ENCODE results near the gene CLCNKA. TPM values are rescaled to one million over a fixed set of nuclear protein-coding genes. Genes with fewer than 3 reads are reported as not detected.

CLCNKA gene
- total and polyA plus RNA-seq, 2 experiments from 2014 or later = 12.8 to 16.3 TPM

GRCh38 chr1:16013220-16013907 is 8.5 kb upstream of the CLCNKA start:
- no peak for TF ChIP-seq CTCF (IDR thresholded peaks at IDR 0.05; ENCODE audit: low read depth, low read length)
- H3K4me3 ChIP-seq = peak overlapping the region; percentile 33
- peak; percentile 79 to 90 for DNase-seq (ENCODE audit: low read depth in 1 of 2, low spot score in 1 of 2)
- peaks cover 51% of the 10 kb centered on the region for H3K4me1 ChIP-seq (ENCODE audit: low read depth)
- H3K9me3 ChIP-seq (ENCODE audit: low read depth) = no peaks in the 10 kb centered on the region
- no peaks in the 10 kb centered on the region for H3K27me3 ChIP-seq
- no peaks in the 10 kb centered on the region for H3K36me3 ChIP-seq
- peak overlapping the region; percentile 100 for H3K27ac ChIP-seq

- no peak for TF ChIP-seq CTCF (IDR thresholded peaks at IDR 0.05; ENCODE audit: low read depth, low read length)
- H3K27me3 ChIP-seq = no peaks in the 10 kb centered on the region
- no peaks in the 10 kb centered on the region for H3K36me3 ChIP-seq
- peak overlapping the region; percentile 100 for H3K27ac ChIP-seq
- no peak for DNase-seq (ENCODE audit: low read depth in 1 of 2, low spot score in 1 of 2)
- H3K9me3 ChIP-seq (ENCODE audit: low read depth) = no peaks in the 10 kb centered on the region
- peaks cover 56% of the 10 kb centered on the region for H3K4me1 ChIP-seq (ENCODE audit: low read depth)
- H3K4me3 ChIP-seq = peak overlapping the region; percentile 33
These were observed 8.0 kb upstream of the CLCNKA start for GRCh38 chr1:16013908-16014258.

GRCh38 chr1:16014509-16015482 is 7.0 kb upstream of the CLCNKA start:
- no peak for TF ChIP-seq CTCF (IDR thresholded peaks at IDR 0.05; ENCODE audit: low read depth, low read length)
- peak overlapping the region; percentile 100 for H3K27ac ChIP-seq
- H3K4me1 ChIP-seq (ENCODE audit: low read depth) = peaks cover 65% of the 10 kb centered on the region
- H3K27me3 ChIP-seq = no peaks in the 10 kb centered on the region
- no peak overlapping the region for H3K4me3 ChIP-seq
- no peaks in the 10 kb centered on the region for H3K36me3 ChIP-seq
- peak in 1 of 2 donors; percentile 48 for DNase-seq (ENCODE audit: low read depth in 1 of 2, low spot score in 1 of 2)
- H3K9me3 ChIP-seq (ENCODE audit: low read depth) = no peaks in the 10 kb centered on the region

GRCh38 chr1:16015491-16015890 is 6.3 kb upstream of the CLCNKA start:
- H3K27me3 ChIP-seq = no peaks in the 10 kb centered on the region
- peak overlapping the region; percentile 100 for H3K27ac ChIP-seq
- TF ChIP-seq CTCF (IDR thresholded peaks at IDR 0.05; ENCODE audit: low read depth, low read length) = no peak
- peak overlapping the region; percentile 42 for H3K4me3 ChIP-seq
- no peaks in the 10 kb centered on the region for H3K9me3 ChIP-seq (ENCODE audit: low read depth)
- no peak for DNase-seq (ENCODE audit: low read depth in 1 of 2, low spot score in 1 of 2)
- no peaks in the 10 kb centered on the region for H3K36me3 ChIP-seq
- peaks cover 70% of the 10 kb centered on the region for H3K4me1 ChIP-seq (ENCODE audit: low read depth)

GRCh38 chr1:16015960-16016901 is 5.6 kb upstream of the CLCNKA start:
- Histone ChIP-seq H3K9me3 (ENCODE audit: low read depth) (no peaks in the 10 kb centered on the region), H3K4me1 (ENCODE audit: low read depth) (peaks cover 65% of the 10 kb centered on the region), H3K27ac (peak overlapping the region; percentile 100), H3K27me3 (no peaks in the 10 kb centered on the region), H3K36me3 (no peaks in the 10 kb centered on the region), H3K4me3 (peak overlapping the region; percentile 42)
- peak in 1 of 2 donors; percentile 60 for DNase-seq (ENCODE audit: low read depth in 1 of 2, low spot score in 1 of 2)
- no peak for TF ChIP-seq CTCF (IDR thresholded peaks at IDR 0.05; ENCODE audit: low read depth, low read length)
